EH (cell line): Measurements from ENCODE around the gene CYTL1.
A peak's percentile ranks its signal among the peaks of the same experiment; 100 is the strongest.
"Not testable (repeated sequence)": the region's sequence is repeated elsewhere in the genome, so short reads cannot be mapped to it uniquely, and the experiment has no call there.

Experiments used
- DNase-seq: peaks from one replicate; pipeline ENCODE4 v3.0.0-alpha.2; 2015; ENCODE audit warnings: low read depth

Gene CYTL1

DNA sequence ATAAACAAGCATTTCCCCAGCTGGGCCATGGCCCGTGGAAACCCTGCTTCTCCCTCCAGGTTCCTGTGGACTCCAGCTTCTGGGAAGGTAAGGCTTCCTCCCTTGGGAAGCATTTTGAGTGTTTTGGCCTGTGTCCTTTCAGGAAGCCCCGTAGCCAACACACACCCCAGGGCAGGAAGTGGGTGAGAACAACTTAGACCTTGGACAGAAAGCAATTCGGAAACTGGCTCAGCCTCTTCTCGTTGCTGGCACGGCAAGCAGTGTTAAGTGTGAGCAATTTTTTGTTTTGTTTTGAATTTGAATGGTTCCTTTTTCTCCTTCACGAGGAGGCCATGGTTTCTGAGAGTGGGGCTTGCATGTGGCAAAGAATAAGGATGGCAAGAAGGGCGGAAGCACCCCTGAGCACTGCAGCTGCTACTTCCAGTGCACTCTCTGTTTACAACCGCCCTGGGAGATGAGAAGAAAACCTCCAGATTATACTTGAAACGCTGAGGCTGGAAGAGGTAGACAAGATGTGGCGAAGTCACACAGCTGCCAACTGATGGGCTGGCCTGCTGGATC is 14.1 kb upstream of the CYTL1 start:
- DNase-seq, result peak; percentile 66

- no peak for DNase-seq
Observed at GRCh38 chr4:5032813-5033212, 13.6 kb upstream of the CYTL1 start.

GRCh38 chr4:5030927-5031326 is 11.7 kb upstream of the CYTL1 start:
- DNase-seq, result no peak

GRCh38 chr4:5030221-5030620 is 11.0 kb upstream of the CYTL1 start:
- DNase-seq, result no peak

- no peak for DNase-seq
Observed at GRCh38 chr4:5029447-5029846, 10.2 kb upstream of the CYTL1 start.

GRCh38 chr4:5028480-5028879 is 9.2 kb upstream of the CYTL1 start:
- DNase-seq, result no peak

GRCh38 chr4:5027346-5027745 is 8.1 kb upstream of the CYTL1 start:
- no peak for DNase-seq

DNA sequence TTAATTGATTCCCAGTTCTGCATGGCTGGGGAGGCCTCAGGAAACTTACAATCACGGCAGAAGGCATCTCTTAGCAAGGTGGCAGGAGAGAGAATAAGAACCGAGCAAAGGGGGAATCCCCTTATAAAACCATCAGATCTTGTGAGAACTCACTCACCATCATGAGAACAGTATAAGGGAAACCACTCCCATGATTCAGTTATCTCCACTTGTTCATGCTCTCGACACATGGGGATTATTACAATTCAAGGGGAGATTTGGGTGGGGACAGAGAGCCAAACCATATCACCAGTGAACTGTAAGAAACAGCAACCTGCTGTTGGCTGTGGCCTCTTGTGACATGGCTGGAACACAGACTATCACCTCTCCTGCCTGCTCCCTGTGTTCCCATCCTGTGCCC is 7.1 kb upstream of the CYTL1 start:
- no peak for DNase-seq

- DNase-seq, result no peak
Observed at GRCh38 chr4:5024673-5025072, 5.4 kb upstream of the CYTL1 start.

- DNase-seq, result no peak
Observed at GRCh38 chr4:5021546-5021945, 2.3 kb upstream of the CYTL1 start.

DNA sequence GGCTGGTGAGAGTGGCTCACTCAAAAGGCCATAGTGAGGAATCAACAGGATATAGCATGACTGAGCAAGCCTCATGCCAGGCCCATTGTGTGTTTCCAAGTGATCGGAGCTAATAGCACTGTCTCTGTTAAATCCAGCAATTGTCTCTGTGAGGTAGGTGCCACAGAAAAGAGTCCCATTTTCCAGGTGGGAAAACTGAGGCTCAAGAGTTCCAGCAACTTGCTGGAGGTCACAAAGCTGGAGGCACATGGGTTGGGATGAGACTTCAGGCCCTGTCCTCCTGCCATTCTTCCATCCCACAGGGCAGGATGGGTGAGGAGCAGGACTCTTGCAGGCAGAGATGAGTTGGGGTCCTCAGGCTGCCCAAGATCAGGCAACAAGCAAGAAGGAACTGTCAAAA is 1.1 kb upstream of the CYTL1 start:
- no peak for DNase-seq

DNA sequence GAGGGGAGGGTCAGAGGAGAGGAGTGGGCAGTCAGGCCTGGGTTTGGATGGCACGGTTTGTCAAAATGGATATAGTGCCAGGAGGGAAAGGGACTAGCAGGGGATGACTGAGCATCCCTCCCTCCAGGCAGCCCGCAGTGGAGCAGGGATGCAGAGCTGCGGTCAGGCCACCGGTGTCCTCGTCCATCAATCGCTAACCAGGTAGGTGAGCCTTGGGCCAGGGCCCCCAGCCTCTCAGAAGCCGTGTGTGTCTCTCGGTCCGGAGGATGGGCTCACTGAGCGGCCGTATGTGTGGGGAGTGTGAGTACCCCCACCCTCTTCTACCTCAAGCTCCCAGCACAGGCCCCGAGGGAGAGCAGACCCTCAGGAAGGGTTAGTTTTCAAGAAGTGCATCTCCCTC is 538 bp upstream of the CYTL1 start:
- DNase-seq, result no peak

GRCh38 chr4:5018603-5019002 is 655 bp downstream of the CYTL1 start:
- DNase-seq, result no peak

GRCh38 chr4:5018096-5018495 is 1.2 kb downstream of the CYTL1 start:
- DNase-seq, result no peak

GRCh38 chr4:5014007-5014682 is 5.1 kb downstream of the CYTL1 start:
- DNase-seq, result no peak

DNA sequence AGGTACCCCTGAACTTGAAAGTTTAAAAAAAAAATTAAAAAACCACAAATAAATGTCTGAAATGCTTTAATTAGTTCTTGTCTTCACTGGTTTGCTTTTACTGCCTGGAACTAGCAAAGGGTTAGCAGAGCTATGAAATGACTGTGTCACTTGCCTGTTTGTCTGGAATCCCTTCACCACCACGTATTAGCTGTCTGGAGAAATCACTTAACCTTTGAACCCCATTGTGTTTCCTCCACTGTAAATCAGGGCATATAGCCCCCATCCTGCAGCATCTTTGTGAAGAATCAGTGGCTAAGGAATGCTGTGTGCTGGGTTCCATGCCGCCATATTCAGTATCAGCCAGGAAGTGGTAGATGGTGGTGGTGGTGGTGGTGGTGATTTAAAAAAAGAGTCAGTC is 6.3 kb downstream of the CYTL1 start:
- DNase-seq, result no peak

DNA sequence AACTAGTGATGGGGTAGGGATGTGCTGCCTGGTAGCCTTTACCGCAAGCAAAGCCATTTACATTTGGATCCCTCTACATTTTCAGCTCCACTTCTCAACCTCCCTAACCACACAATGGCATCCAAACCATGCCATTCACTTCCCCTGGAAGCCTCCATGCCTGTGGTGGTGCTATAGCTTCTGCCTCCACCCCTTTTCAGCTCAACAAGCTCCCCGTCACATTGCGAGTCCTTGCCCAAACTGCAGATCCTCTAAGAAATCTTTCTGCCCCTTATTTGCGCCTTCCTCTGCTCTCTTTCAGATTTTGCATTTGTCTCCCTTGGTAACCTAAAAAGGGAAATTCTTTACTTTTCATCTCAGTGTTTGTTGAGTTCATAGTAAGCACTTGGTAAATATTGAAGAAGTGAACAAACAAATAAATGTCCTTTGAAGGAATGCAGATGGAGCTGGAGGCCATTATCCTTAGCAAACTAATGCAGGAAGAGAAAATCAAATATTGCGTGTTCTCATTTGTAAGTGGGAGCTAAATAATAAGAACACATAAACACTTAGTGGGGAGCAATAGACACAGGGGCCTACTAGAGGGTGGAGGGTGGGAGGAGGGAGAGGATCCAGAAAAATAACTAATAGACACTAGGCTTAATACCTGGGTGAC is 6.9 kb downstream of the CYTL1 start:
- no peak for DNase-seq

- DNase-seq, result no peak
Observed at GRCh38 chr4:5010984-5011383, 8.3 kb downstream of the CYTL1 start.

DNA sequence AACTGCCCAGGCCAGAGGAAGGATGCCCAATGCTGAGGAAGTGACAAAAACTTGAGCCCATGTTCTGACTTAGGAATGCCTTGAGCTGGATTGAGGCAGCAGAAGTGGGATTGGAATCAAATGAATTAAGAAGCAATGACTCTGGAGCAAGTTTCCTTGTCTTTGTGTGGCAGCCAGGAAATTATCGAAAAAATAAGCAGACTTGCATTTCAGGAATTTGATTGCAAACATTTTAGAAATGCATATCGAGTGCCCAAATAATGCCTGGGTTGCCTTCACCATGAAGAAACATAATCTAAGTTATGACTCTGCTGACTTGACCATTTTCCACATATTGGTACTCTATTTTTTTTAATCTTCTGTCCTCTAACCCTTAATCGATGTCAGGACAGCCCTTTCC is 9.5 kb downstream of the CYTL1 start:
- DNase-seq, result no peak

GRCh38 chr4:5006932-5007331 is 12.3 kb downstream of the CYTL1 start:
- not testable (repeated sequence) for DNase-seq

GRCh38 chr4:5004496-5004895 is 14.8 kb downstream of the CYTL1 start:
- no peak for DNase-seq

DNA sequence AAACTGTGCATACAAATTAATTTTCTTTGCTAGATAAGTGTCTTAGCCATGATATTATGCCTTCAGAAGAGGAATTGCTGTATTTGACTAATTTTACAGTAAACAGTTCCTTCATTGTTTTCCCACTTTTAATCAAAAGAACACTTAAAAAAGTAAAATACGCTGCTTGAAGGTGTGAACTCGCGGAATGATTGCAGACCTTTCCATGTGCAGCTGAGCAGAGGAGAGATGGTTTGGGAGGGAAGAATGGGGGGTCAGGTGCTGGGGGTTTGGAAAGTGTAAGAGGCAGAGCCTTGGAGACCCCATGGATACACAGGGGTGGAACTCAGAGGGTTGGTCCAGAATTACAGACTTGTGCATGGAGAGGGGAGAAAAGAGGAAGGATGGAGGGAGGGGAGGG is 15.3 kb downstream of the CYTL1 start:
- DNase-seq, result no peak

- DNase-seq, result no peak
Observed at GRCh38 chr4:5003372-5003857, 15.8 kb downstream of the CYTL1 start.

DNA sequence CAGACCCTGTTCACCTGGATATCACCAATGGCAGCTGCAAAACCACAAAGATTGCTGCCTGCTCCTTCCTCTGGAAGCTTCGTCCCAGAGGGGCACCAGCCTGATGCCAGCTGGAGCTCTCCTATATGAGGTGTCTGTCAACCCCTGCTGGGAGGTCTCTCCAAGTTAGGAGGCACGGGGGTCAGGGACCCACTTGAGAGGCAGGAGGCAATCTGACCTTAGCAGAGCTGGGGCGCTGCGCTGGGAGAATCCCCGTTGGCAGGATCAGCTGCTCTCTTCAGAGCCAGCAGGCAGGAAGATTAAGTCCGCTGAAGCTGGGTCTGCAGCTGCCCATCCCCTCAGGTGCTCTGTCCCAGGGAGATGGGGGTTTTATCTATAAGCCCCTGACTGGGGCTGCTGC is 17.6 kb downstream of the CYTL1 start:
- not testable (repeated sequence) for DNase-seq
